NOMO-1 treated with dmso at 0.1 percent for 144 hours (cell line): ENCODE data around the gene ADGRB2.

ENCODE experiments used
- DNase-seq: peaks from one replicate; lab custom pipeline; 2025; ENCODE audit not compliant: unreplicated experiment; lab: John Stamatoyannopoulos, UW

Gene ADGRB2

DNA sequence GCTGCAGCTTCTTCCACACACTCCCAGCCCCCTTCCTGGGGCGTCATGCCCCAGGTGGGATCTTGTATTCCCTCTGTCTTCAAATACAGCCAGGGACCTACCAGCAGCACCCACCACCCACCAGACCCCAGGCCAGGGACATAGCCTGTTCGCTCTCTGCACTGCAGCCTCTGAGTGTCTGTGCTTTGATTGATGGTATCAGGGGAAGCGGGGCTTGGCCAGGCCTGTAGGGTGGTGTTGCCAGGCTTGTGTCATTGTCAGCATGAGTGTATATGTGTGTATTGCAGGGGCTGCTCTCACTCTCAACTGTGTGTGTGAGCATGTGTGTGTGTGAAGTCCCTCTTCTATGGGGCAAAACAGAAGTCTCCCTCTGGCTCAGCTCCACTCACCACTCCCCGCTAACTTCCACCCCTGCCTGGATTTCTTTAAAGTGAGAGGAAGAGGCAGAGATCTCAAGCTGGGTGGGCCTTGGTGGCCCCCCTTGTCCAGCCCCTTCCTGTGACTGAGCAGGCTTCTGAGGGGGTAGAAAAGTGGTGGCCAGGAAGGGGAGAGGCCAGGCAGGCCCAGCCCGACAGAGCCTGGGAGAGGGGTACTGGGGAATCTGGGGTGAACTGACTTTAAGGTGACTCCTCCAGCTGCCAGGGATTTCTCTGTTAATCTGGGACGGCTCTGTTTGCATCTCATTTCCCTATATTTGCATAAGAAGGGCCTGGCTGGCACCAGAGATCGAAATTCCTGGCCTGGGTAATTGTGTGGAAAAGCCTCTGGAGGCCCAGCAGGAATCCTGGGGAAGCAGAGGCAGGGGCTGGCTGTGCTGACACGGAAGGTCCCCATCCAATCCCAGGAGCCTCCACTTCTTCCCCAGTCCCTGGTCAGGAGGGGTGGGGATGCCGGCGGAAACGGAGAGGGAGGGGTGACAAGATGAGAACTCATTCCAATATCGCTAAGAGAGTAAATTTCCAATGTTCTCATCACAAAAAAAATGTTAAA is 18.6 kb upstream of the ADGRB2 start:
- DNase-seq: no peak

DNA sequence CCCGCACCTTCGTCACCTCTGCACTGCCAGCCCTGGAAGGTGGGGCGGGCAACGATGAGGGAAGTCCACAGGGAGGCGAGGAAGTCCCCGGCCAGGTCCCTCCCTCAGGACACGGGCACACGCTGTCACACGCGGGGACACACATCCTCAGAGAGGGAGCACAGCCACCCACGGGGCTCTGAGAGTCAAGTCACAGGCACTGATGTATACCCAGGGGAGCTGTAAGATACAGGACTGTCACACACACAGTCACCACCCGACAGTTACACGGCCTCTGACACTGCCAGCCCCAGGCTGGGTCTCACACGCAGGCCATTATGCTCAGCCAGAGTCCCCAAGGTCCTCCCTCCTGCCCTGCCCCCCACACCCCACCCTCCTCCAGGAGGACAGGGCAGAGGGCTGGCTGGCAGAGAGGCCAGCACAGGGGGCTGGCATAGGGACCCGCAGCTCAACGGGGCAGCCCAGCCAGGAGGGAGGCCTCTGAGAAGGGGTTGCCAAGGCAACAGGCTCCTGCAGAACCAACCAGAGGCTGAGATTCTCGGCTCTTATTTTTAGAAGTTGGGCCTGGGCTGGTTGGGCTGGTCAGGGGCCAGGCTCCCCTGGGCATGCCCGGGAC is 17.7 kb upstream of the ADGRB2 start:
- no peak for DNase-seq

DNA sequence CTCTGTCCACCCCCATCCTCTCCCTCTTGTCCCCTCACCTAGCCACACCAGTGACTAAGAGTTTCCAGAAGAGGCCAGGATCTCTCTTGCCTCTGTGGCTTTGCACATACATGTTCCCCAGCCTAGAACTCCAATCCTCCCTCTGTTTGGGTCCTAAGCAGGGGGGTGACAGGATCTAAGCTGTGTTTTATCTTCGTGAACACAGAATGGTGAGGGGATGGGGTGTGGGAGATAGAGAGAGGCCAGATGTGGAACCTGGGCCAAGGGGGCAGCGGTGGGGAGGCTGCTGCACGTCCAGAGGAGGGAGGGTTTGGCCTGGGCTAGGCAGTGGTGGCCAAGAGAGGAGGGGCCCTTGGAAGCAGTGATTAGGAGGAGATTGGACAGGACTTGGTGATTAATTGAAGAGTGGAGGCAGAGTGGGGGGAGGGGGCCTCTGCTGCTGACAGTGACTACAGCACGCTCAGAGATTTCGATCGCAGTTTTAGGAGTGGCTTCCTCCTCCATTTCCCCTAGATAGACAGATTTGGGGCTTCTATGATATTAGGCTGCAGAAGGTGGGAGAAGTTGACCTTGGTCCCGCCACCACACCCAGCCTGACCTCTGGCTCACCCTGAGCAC is 17.1 kb upstream of the ADGRB2 start:
- no peak for DNase-seq

DNA sequence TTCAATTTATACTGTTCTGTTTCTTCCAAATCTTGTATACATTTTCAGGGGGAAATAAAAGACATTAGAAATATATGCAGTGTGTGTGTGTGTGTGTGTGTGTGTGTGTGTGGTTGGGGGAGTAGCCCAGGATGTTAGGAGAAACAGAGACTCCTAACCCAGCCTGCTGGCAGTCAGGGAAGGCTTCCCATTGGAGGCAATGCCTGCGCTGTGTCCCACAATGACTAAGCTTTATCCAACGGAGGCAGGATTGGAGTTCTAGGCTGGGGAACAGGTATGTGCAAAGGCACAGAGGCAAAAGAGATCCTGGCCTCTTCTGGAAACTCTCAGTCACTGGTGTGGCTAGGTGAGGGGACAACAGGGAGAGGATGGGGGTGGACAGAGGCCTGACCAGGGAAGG is 16.5 kb upstream of the ADGRB2 start:
- no peak for DNase-seq

DNA sequence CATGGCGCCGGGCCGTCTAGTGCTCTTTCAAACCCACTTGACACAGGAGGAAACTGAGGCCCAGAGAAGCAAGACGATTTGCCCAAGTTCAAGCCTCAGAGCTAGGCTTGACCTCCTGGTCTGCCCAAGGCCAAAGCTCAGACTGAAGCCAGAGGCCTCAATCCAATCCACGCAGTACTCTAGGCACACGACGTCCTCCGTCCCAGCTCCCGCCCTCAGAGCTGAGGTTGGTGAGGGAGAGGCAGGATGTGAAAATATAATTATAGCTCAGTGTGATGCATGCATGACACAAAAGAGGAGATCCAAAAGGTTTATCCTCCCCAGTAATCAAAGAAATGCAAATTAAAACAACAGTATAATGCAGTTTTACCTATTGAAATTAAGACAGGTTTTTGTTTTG is 15.5 kb upstream of the ADGRB2 start:
- DNase-seq: no peak

DNA sequence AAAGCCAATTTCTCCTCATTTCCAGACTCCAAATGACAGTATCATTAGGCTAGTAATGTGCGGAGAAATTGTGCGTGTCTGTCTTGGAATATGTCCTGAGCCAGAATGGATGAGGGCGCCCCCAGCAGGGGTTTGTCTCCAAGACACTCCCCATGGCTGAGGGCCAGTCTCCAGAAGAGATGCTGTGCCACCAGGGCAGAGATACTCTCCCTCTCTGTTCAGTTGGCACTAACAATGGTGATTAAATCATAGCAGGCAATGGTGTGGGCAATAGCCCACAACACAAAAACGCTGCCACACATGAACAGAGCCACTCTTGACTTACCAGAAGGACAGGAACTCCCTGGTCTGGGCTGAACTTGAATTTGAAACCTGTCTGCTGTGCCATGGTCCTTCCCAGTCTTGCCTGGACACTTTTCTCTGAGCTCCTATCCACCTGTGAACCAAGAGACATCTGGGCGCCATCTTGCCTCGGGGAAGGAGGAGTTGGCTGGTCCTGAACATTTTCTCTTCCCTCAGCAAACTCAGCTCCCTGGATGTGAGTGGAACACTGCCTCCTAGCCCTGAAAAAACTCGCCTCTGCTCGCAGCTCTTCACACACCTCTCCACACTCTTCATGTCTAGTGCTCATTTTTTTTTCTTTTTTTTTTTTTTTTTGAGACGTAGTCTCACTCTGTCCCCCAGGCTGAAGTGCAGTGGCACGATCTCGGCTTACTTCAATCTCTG is 14.8 kb upstream of the ADGRB2 start:
- DNase-seq: no peak

DNA sequence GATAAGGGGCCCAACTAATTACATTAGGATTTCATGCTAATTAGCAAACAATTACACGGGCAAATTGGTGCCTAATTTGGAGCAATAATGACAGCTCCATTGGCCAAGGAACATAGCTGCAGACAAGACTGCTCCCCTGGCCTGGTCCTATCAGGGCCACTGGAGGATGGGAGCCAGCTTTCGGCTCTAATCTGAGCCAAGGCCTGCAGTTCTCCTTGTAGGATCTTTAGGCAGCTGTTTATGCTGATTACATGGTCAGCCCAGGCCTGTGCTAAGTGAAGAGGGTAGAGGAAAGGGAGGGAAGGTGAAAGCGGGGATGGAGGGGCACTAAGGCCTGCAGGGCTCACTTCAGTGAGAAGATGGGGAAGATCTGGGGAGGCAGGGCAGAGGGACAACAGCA is 12.4 kb upstream of the ADGRB2 start:
- no peak for DNase-seq

DNA sequence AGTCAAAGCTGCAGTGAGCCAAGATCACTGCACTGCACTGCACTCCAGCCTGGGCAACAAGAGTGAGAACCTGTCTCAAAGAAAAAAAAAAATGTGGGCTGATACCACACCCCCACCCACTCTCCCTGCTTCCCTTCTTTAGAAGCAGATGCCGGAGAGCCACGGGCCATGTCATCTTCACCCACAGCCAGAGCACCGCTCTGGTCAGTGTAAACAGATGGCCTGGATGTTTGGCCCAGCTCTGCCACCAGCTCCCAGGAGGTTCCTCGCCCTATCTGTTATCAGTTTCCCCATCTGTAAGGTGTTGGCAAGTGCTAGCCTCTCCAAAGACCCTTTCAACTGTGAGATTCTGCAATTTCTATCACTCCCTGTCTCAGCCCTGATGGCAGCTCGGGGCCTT is 11.9 kb upstream of the ADGRB2 start:
- DNase-seq: no peak

DNA sequence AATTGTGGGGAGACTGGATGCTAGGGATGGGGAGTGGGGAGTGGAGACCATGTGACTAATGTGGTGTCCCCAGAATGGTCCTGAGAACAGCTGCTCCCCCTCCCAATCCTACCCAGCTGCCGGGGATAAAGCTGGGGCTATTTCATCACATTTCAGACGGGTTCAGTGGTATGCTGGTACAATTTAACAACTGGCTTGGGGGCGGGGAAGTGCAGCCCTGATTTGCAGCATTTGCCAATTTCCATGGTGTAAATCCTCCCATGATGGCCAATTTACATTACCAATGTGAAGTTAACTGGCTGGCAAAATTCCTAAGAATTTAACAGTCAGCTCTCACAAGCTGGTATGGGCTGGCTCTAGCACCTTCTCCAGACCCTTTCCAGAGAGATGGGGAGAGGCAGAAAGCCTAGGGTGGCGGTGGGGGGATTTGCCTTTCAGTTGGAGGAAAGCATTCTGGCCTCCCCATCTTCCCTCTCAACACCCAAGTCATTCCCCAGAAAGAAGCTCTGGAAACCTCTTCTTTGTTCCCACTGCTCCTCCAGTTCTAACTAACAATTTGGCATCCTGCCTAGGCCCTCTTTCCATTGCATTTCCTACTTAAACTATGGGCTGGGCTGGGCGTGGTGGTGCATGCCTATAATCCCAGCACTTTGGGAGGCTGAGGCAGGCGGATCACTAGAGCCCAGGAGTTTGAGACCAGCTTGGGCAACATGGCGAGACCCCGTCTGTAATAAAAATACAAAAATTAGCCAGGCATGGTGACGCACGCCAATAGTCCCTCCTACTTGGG is 11.3 kb upstream of the ADGRB2 start:
- DNase-seq: no peak

DNA sequence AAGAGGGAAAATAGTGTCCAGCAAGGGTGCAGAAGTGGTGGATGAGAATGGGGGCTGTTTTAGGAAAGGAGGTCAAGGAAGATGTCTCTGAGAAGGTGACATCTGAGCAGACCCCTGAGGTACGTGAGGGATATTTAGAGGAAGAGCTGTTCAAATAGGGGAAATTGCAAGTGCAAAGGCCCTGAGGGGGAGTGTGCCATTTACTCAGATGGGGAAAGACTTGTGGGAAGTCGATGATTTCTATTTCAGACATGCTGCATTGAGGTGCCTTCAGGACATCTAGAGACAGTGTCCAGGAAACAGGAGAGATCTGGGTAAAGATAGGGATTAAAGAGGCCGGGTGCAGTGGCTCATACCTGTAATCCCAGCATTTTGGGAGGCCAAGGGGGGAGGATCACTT is 10.4 kb upstream of the ADGRB2 start:
- no peak for DNase-seq

DNA sequence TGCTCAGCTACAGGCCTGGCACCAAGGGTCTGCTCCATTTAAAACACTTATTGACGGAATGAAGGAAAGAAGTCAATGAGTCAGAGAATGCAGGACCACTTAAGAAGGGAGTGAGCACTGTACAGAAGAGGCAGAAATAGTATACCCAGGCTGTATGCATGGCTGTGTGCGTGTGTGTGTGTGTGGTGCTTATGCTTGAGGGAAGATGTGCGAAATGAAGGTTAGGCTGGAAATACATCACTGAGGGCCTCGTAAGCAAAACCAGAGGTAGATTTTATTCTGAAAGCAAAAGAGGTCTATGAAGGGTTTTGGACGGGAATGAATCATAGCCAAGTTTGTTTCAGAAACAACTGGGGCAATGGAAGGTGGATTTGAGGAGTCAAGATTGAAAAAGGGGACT is 9.7 kb upstream of the ADGRB2 start:
- no peak for DNase-seq

DNA sequence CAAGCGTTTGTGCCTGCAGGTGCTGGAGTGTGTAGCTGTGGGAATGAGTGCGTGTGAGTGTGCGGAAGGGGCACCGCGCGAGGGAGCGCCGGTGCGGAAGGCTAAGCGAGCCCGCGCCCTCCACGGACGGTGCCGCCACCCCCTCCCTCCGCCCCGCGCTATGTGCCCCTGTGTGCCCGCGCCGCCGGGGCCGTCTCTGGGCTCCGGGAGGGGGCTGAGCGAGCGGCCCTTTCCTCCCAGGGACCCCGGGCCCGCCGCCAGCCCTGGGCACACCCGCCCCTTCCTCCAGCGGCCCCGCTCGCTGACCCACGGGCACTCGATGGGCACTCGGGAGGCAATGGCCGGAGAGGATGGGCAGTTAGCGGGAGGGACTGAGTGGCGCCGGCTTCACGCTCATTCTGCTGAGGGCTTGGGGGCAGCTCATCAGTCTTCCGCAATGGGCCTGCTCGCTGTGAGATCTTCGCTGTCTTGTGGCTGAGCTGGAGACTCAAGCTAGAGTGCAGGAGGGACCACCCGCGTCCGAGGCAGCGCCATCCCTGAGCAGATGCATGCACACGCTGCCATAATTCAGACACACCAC is 8.6 kb upstream of the ADGRB2 start:
- DNase-seq: no peak

DNA sequence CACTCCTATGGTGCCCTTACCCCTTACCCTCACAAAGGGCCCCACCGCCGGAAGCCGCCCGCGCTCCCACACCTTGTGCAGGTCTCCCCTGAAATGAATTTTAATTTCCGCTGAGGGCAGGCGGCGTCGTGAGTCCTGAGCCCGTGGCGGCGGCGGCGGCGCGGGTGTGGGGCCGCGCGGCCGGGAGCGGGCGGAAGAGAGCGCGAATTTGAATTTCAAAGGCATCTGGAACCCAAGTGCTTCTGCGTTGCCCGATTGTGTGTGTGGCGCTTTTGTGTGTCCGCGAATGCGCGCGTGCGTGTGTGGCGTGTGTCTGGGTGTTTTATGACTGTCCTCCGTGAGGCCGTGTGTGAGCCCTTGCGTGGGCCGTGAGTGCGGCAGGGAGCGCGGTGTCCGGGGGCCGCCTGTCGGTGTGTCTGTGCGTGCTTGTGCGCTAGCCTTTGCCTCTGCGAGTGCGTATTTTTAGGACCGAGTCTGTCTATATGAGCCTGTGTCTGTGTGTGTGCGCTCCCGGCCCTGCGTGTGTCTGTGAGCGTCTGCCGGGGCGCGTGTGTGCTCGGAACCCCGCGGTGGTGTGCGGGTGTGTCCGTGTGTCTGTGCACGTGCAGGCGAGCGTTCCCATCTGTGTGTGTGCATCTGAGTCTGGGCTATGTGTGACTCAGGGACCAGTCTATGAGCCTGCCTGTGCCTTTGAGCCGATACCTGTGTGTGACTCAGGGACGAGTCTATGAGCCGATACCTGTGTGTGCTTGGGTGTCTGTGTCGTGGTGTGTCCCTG is 7.9 kb upstream of the ADGRB2 start:
- no peak for DNase-seq

DNA sequence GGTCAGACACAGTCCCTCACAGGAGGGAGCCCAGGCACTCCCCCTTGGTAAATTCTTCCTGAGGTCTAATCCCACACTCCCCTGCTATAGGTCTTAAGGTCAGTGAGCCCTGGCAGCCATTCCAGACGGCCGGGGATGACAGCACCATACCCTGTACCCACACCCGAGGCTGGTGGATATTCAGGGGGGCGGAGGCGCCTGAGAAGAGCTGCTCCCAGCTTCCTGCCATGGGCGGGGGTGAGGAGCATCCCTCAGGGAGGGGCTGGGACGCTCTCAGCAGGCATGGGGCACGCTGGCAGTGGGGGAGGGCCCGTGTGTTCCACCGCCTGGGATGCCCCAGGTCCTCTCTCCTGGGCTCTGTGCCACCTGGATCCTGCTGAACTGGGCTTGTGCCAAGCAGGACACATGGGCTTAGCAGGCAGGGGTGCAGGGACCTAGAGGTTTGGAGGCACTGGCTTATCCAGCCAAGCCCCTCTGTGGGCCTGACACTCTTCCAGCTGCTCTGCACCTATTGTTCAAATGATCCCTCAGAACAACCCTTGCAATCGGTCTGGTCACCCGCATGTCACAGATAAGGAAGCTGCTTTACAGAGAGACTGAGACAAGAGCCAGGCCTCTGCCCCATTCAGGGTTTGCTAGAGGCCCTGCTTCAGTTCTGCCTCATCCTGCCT is 5.7 kb upstream of the ADGRB2 start:
- DNase-seq: no peak

DNA sequence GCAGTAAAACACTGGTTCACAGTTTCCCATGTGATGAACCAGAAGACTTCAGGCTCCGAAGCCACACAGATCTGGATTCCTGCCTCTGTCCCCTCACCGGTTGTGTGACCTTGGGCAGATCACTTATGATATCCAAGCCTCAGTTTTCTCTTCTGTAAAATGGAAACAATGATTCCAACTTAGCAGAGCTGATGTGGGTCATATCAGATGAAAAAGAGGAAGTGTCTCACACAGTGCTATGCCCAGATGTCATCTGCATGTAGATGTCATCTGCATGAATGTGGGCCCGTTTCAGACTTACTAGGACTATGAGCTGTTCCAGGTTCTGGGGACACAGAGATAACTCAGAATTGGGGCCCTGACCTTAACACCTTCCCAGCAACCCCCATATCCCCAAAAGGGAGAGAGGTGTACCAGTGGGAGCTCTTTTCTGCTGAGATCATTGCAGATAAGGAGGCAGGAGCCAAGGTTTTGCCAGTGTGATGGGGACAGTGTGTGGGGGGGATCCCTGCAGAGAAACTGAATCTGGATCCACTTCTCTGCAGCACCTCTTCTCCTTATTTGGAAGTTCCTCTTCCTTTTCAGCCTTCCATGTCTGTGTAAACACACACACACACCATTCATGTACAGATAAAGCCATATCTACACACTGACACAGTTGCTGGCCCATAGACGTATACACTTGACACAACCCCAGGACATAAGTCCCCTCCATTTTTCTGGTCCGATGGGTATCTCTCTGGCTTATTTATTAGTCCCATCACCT is 5.0 kb upstream of the ADGRB2 start:
- no peak for DNase-seq

DNA sequence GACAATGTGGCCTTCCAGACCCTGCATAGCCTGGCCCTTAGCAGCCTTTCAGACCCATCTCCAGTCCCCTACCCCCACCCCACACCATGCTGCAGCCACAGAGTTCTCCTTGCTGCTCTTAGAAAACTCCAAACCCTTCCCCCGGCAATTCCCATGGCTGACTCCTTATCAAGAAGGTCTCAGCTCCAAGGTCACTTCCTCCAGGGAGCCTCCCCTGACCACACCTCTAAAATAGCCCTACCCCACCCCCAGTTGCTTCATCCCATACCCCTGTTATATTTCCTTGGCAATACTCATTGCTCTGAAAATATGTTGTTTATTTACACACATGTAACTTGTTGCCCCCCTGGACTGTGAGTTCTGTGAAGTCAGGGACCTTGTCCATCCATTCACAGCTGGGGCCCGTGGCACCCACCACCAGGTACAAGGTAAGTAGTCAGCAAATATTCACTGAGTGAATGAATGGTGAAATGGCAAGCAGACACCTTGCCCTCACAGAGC is 4.3 kb upstream of the ADGRB2 start:
- no peak for DNase-seq

DNA sequence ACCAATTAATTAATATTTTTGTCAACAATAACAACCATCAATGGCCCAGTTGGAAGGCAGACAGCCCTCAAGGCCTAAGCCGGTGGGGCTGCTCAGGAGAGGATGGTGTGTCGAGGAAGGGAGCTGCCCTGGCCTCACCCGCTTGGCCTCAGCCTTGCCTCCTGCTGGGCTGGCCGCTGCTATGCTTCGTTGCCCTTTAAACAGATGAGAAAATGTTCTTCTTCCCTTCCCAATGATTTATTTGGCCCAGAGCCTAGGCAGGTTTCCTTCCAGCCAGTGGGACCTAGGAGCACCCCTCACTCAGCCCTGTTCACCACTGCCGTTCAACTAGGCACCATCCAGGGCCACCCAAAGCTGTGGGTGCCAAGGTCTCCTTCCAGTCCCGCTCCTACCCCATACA is 3.1 kb upstream of the ADGRB2 start:
- no peak for DNase-seq

DNA sequence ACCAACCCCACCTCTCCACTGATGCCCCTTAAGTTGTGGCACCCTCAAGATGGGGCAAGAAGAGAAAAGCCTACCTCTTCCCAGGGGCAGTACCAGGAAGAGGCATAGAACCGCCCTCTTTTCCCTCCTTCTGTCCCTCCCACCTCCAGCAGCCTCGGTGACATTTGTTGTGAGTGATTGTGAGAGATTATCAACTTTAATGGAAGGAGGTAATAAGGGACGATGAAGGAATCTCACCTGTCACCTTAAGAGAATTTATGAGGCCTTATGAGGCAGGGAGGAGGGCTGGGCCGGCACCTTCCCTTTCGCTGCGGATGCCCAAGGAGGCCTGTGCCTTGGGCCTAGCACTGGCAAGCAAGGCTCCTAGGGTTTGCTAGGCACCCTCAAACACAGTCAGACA is 1.4 kb upstream of the ADGRB2 start:
- no peak for DNase-seq
